Thoracic aorta (tissue), 2 donors: Measurements from ENCODE around the gene PRSS35. TPM values are rescaled to one million over a fixed set of nuclear protein-coding genes. Genes with fewer than 3 reads are reported as not detected.

Experiments
- ATAC-seq: fragments of 150-250 bp; one replicate; pipeline ENCODE4 v1.8.0; 2017; ENCODE audit warnings: low read depth; ENCODE audit not compliant: insufficient number of reproducible peaks, low FRiP score
- DNase-seq: peaks from one replicate; pipeline ENCODE4 v3.0.0-alpha.2; 2020; ENCODE audit warnings: low spot score
- H3K27ac ChIP-seq, 2 donors: fragments of 200-600 bp; sonication (generic); 1 replicate in 1 of 2; 2 replicates in 1 of 2; pipeline ENCODE4 v1.5.1; 2016; ENCODE audit warnings: mild to moderate bottlenecking in 2 of 2, moderate library complexity in 2 of 2
- H3K27me3 ChIP-seq: fragments of 200-600 bp; sonication (generic); replicated peaks from 2 replicates; pipeline ENCODE4 v1.6.0; 2016; ENCODE audit warnings: mild to moderate bottlenecking; ENCODE audit not compliant: insufficient read depth
- H3K36me3 ChIP-seq: fragments of 200-600 bp; sonication (generic); one replicate; pipeline ENCODE4 v1.5.1; 2016
- H3K4me1 ChIP-seq, 2 donors: fragments of 200-600 bp; sonication (generic); 1 replicate in 1 of 2; 2 replicates in 1 of 2; pipeline versions ENCODE4 v1.5.1 to v1.6.0; 2016; ENCODE audit warnings: low read depth in 2 of 2, mild to moderate bottlenecking in 1 of 2; ENCODE audit not compliant: control insufficient read depth in 1 of 2
- H3K4me3 ChIP-seq: fragments of 200-600 bp; sonication (generic); 2 replicates; pipeline ENCODE4 v1.5.1; 2016; ENCODE audit warnings: mild to moderate bottlenecking
- H3K9me3 ChIP-seq: fragments of 200-600 bp; sonication (generic); 2 replicates; pipeline ENCODE4 v1.5.1; 2016
- CTCF ChIP-seq: fragments of 200-600 bp; sonication (generic); IDR thresholded peaks from one replicate; pipeline ENCODE4 v1.5.1; 2019; ENCODE audit warnings: antibody characterized with exemption
- total RNA-seq, 2 donors: library from RNA; depleted of rRNA; stranded (reverse); fragments of >200 nt; gene quantifications; one replicate each; pipeline versions ENCODE4 v1.1.0 to v1.2.3, GENCODE V29; 2016

Gene PRSS35
- total RNA-seq, 2 donors from 2014 or later: 3.1 to 4.7 TPM

GRCh38 chr6:83505356-83505755 lies 7.0 kb upstream of the PRSS35 start:
- Histone ChIP-seq H3K4me3 (no peak overlapping the region), H3K27me3 (no peaks in the 10 kb centered on the region), H3K4me1 (peaks cover 4 to 5% of the 10 kb centered on the region in 2 donors), H3K9me3 (no peaks in the 10 kb centered on the region), H3K27ac (peak overlapping the region in 1 of 2 donors; percentile 10), H3K36me3 (no peaks in the 10 kb centered on the region)
- ATAC-seq (no peak), DNase-seq (no peak)
- TF ChIP-seq CTCF: no peak

DNA sequence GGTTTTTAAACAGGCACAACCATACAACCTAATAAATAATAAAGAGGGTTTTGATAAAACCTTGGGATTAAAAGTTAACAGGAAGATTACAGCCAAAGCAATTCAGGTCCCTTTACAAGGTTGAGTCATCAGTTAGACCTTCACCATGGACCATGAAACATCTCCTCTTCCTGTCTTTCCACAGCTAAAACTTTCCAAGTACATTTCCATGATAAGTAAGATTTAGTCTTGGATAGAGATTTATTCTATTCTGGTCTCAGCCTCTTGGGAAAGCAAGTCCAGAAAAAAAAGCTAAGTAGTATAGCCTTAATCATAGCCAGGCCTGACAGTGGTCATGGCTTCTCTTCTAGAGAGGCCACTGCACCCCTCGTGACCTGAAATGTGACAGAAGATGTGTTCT lies 2.9 kb upstream of the PRSS35 start:
- peaks cover 14 to 22% of the 10 kb centered on the region in 2 donors for H3K4me1 ChIP-seq
- DNase-seq: no peak
- H3K27ac ChIP-seq: peak overlapping the region; percentile 45 to 54
- peak; percentile 22 for ATAC-seq
- H3K27me3 ChIP-seq: no peaks in the 10 kb centered on the region
- H3K36me3 ChIP-seq: no peaks in the 10 kb centered on the region
- no peak for TF ChIP-seq CTCF
- H3K4me3 ChIP-seq: no peak overlapping the region
- no peaks in the 10 kb centered on the region for H3K9me3 ChIP-seq

GRCh38 chr6:83510791-83511190 lies 1.5 kb upstream of the PRSS35 start:
- H3K27ac ChIP-seq: peak overlapping the region in 1 of 2 donors; percentile 4
- H3K4me1 ChIP-seq: peaks cover 14 to 26% of the 10 kb centered on the region in 2 donors
- ATAC-seq: no peak
- no peak for TF ChIP-seq CTCF
- no peak for DNase-seq
- no peaks in the 10 kb centered on the region for H3K27me3 ChIP-seq
- no peak overlapping the region for H3K4me3 ChIP-seq
- no peaks in the 10 kb centered on the region for H3K36me3 ChIP-seq
- H3K9me3 ChIP-seq: no peaks in the 10 kb centered on the region

DNA sequence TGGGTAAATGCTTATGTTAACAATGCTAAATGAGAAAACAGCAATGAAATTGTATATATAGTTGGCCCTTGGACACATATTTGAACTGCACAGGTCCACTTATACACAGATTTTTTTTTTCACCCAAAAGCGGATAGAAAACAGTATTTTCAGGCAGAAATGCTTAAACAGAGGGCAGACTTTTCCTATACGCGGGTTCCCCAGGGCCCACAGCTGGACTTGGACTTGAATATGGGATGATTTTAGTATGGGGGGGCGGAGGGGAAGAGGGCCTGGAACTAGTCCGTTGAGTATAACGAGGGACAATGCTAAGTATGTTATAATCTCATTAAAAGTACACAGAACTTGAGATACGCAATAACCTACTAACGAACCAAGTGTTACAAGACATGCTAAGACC lies 1.1 kb upstream of the PRSS35 start:
- no peak for DNase-seq
- no peak for TF ChIP-seq CTCF

GRCh38 chr6:83514466-83514865 lies 2.1 kb downstream of the PRSS35 start:
- H3K9me3 ChIP-seq: no peaks in the 10 kb centered on the region
- DNase-seq (no peak), ATAC-seq (no peak)
- no peak overlapping the region for H3K4me3 ChIP-seq
- H3K27me3 ChIP-seq: no peaks in the 10 kb centered on the region
- H3K4me1 ChIP-seq: peaks cover 20 to 42% of the 10 kb centered on the region in 2 donors
- TF ChIP-seq CTCF: no peak
- no peak overlapping the region for H3K27ac ChIP-seq
- no peaks in the 10 kb centered on the region for H3K36me3 ChIP-seq

More for the DNA sequence above, 1.1 kb upstream of the PRSS35 start:
- Histone ChIP-seq H3K9me3 (no peaks in the 10 kb centered on the region), H3K4me1 (peaks cover 14 to 26% of the 10 kb centered on the region in 2 donors), H3K27ac (peak overlapping the region in 1 of 2 donors; percentile 53), H3K36me3 (no peaks in the 10 kb centered on the region), H3K4me3 (no peak overlapping the region), H3K27me3 (no peaks in the 10 kb centered on the region)
- ATAC-seq: no peak
